HG02943 (cell line): ENCODE measurements around the gene FRMD4A.

ENCODE experiments used
- ATAC-seq: cut with Tn5 transposase; IDR thresholded peaks from one replicate; pipeline ENCODE4 v1.9.1; 2021; ENCODE audit warnings: mild to moderate bottlenecking, low read depth, moderate library complexity; ENCODE audit not compliant: unreplicated experiment

FRMD4A gene

GRCh38 chr10:13621931-13622330 lies 708.8 kb downstream of the FRMD4A start:
- ATAC-seq = no peak

- no peak for ATAC-seq
Observed at GRCh38 chr10:13617116-13617515, 713.6 kb downstream of the FRMD4A start.

- ATAC-seq = no peak
Observed at GRCh38 chr10:13615650-13616300, 714.9 kb downstream of the FRMD4A start.

- ATAC-seq = no peak
Observed at GRCh38 chr10:13614530-13615332, 716.0 kb downstream of the FRMD4A start.

- no peak for ATAC-seq
Observed at GRCh38 chr10:13613519-13613918, 717.2 kb downstream of the FRMD4A start.

GRCh38 chr10:13612654-13613373 lies 717.9 kb downstream of the FRMD4A start:
- ATAC-seq = no peak

GRCh38 chr10:13608246-13608853 lies 722.4 kb downstream of the FRMD4A start:
- ATAC-seq = no peak

GRCh38 chr10:13604357-13605040 lies 726.2 kb downstream of the FRMD4A start:
- no peak for ATAC-seq

- no peak for ATAC-seq
Observed at GRCh38 chr10:13597909-13598308, 732.8 kb downstream of the FRMD4A start.

GRCh38 chr10:13594641-13595040 lies 736.1 kb downstream of the FRMD4A start:
- no peak for ATAC-seq
